ENCODE results near the gene TM4SF20. TPM values are rescaled to one million over a fixed set of nuclear protein-coding genes. Genes with fewer than 3 reads are reported as not detected.

TM4SF20 gene, protein sequence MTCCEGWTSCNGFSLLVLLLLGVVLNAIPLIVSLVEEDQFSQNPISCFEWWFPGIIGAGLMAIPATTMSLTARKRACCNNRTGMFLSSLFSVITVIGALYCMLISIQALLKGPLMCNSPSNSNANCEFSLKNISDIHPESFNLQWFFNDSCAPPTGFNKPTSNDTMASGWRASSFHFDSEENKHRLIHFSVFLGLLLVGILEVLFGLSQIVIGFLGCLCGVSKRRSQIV
- not detected for total RNA-seq

DNA sequence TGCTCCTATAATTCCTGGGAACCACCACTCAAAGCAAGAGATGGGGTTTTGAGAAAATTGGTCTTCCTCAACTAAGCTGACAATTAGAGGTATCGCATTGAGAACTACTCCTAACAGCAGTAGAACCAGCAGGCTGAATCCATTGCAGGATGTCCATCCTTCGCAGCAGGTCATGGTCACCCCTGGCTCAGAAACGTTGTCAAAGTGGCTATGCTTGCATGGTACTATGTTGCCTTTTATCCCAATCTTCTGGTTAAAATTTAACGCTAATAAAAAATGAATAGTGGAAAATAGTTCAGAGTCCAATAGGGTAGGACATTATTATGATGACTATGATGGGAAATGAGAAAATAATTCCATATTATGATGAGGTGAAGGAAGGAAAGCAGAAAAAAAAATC lies at the start of gene TM4SF20:
TSS of gene TM4SF20 (minus strand) at position 212 of the 400 bp plus-strand sequence. CDS start at position 174, 38 bp downstream.
- DNase-seq, result no peak

DNA sequence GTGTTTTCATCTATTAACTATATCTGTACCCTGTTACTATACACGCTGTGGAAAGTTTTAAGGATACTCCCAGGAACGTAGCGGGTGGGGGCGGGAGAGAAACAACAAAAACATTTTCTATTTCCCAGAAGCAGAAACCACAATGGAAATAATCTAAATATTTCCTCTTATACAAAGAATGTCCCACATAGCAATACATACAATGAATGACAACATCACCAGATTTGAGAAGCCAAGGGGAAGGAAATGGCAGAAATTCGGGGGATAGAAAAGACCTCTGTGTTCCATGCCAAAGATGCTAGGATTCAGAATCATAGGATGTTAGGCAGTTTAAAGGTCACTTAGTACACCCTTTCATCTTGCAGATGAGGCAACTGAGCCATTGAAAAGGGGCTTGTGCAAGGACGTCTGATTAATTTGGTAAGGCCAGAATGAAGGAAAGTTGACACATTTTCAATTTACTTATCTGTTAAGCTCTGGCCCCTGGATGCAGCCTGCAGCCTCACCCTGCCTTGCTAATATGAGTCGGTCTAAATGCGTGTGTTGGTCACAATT lies 49.7 kb upstream of the TM4SF20 start:
- no peak for DNase-seq

DNA sequence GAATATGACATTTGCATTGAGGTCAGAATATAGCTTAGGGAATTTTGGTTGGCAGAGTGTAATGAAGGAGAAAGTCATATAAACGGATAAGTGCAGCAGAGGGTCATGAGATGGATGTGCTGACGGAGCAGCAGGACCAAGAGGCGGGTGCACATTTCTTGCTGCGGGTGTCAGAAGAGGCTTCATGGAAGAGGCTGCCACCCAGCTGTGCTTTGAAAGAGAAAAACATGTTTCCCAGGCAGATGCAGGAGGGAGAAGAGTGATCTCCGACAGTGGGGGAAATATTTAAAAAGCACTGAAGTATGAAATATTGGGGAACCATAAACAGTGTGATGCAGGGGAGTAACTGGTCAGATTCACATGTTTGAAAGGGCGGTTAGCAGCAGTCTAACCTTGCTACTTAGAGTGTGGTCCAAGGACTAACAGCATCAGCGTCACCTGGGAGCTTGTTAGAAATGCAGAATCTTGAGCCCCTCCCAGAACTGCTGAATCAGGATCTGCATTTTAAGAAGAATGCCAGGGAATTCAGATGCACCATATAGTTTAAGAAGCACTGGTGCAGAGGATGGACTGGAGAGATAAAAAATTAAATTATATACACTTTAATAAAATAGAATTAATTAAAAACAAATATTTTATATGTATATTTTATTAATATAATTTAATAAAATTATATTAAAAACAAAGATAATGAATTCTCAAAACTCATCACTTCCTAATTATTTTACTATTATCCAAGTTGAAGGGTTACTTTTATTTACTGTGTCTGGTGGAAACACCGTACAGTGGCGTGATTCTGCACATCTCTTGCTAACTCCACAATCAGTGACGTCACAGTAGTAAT lies 44.8 kb upstream of the TM4SF20 start:
- DNase-seq, result no peak

DNA sequence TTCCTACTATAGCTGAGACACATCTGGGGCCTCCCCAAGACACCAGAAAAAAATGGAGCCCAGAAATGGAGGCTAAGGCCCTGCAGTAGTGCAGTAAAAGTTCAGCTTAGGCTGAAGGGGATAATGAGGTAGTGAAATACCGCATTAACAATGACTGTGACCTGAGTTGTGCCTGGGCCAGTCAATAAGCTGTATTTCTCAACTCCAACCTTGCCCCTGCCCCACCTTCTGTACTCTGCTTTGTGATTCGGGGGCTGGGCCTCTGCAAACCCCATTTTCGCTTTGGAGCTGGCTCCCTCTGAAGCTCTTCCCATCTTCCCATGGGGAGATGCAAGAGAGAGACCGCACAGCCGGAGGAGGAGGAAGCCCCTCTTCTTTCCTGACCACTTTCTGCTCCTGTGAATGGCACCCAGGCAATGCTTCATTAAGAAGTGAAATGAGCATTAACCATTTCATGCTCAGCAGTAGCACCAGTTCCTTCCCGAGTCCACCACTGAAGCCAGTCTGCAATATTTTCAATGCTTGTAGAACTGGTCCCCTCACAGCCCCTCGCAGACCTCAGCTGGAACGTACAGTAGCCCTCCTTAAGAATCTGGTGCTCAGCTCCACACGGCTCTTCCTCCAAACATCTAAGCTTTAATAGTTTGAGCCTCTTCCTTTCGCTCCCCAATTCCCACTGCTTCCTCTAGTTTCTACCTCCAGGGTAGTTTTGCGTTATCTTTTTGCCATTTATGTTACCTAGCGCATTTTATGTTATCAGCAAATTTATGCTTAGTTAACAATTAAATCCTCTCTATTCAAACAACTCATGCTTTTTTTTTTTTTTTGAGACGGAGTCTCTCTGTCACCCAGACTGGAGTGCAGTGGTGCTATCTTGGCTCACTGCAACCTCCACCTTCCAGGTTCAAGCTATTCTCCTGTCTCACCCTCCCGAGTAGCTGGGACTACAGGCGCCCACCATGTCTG lies 41.3 kb upstream of the TM4SF20 start:
- DNase-seq, result no peak

DNA sequence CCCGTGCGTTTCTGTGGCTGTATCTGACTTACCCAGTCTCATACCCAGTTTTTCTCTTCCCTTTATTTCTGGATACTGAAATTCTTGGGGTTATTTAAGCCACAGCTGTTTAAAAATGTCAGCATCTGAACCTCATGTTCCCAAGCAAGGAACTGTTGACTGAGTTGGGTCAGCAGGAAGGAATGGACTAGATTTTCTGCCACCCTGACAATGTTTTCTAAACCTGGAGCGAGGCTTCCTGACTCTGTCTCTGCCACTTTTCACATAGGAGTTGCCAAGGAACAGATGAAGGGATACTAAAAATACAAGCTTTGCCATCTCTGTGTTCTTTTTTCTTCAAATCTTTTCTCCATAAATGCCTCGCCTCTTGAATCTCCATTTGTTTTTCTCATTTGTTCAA lies 37.6 kb upstream of the TM4SF20 start:
- no peak for DNase-seq

DNA sequence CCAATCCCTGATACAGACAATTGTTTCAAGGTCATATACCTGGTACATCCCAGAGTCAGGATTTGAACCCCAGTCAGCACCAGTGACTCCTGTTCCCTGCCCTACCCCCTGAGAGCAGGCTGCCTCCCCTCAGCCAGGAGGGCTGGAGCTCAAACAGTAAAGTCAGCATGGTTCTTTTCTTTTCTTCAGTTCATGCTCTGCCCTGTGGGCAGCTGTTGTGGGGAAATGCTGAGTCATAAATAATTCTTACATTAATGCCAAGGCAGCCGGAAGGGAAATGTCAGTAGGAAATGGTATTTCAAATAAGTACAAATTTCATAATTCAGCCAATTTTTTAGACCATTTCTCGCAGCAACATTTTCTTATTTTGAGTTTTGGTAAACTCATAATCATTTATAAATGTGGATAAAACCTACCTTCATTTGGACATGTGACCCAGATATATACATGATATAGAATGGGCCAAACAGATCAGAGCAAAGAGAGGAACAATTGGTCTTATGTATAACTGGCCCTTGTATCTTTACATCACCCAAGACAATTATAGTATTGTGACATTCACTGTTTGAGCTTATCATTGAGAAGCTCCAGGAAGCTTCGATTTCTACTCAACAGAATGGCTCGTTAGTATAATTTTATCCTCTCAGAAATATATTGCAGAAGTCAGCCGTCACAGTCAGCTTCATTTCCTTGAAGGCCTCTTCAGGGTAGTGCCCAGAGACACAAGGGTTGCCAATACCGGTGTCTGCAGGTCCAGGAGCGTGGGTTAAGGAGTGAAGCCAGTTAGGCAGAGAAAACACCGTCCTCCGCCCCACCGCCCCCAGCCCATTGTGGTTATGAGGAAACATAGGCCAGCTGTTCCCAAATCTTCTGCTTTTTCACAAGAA lies 36.7 kb upstream of the TM4SF20 start:
- DNase-seq, result no peak

DNA sequence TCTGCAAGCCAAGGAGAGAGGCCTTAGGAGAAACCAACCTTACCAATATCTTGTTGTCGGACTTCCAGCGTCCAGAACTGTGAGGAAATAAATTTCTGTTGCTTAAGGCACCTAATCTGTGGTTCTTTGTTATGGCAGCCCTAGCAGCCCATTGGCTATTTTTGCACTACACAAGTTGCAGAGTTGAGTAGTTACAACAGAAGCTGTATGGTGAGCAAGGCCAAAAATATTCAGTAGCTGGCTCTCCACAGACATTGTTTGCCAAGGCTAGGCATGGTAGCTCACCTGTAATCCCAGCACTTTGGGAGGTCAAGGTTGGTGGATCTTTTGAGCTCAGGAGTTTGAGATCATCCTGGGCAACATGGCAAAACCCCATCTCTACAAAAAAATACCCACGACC lies 35.7 kb upstream of the TM4SF20 start:
- no peak for DNase-seq

DNA sequence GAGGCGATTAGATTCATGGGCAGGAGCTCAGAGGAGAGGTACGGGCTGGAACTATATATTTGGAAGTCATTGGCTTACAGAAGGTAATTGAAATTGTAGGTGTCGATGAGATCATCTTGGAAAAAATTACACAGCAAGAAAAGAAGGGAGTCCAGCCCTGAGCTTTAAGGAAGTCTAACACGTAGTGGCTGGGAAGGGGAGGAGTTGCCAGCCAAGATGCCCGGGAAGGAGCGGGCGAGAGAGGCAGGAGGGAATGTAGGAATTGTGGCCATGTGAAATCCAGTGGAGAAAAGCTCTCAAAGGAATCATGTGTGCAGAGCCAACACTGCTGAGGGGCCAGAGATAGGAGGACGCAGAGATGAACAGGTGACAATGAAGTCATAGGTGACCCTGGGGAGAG lies 34.3 kb upstream of the TM4SF20 start:
- no peak for DNase-seq

DNA sequence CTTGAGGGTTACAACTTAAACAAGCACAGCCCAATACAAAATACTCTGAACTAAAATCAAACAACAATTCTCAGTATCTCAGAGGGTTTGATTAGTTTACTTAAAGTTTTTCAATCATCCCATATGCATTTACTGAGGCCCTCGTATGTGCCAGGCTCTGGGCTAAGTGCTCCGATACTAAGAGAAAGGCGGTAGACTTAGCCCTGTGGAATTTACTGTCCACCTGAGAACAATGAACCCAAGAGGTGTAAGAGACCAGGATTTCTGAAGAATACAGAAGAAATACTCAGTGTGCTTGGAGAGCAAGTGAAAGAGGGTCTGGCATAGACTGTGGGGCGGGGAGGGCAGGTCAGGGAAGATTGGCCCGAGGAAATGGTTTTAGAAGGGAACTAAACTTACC lies 33.8 kb upstream of the TM4SF20 start:
- DNase-seq, result no peak

DNA sequence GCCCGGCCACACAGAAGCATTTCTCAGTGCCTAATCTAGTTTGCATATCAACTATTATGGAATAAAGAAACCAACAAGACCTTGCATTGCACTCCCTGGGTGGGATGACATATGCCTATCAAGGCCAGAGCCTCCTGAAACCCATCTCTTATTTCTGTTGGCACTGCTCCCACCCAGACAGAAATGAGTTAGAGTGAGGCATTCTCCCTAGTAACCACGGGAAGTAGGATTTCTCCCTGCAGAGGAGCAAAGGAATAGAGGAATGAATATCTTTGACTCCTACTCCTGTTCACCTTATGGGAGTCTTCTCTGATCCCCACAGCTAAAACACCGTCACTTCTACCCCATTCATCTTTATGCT lies 32.9 kb upstream of the TM4SF20 start:
- DNase-seq, result no peak

DNA sequence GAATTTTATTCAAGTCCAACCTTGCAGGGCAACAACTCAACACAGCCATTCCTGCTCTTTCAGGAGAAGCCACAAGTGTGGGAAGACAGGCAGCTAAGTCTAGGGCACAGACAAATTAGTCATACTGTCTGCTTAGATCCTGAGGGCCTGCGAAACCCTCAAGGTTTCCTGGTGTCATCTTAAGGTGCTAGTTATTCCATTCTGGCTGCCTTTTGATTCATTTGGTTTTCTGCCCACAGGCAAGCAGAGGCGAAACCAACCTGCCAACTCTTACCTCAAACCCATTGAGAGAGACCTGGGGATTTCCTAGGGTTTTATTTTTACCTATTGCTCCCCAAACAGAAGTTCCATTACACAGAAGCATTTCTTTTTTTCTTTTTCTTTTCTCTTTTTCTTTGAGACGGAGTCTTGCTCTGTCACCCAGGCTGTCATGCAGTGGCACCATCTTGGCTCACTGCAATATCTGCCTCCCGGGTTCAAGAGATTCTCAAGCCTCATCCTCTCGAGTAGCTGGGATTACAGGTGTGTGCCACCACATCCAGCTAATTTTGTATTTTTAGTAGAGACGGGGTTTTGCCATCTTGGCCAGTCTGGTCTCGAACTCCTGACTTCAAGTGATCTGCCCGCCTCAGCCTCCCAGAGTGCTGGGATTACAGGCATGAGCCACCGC lies 32.3 kb upstream of the TM4SF20 start:
- no peak for DNase-seq

DNA sequence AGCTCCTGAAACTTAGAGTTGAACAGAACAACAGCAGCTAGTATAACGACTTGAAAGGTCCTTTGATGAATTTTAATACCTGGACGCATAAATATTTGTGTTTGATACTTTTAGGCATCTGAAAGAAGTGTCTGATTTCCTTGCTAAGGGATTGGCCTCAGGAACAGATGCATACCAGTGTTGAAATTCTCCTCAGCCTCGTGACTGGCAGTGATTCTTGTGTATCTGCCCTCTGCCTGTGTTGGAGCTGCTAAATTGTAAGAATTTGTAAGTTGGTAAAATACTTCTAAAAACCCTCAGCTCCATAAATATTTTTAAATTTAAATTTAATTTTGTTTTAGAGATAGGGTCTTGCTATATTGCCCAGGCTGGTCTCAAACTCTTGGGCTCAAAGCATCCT lies 31.1 kb upstream of the TM4SF20 start:
- DNase-seq, result no peak

DNA sequence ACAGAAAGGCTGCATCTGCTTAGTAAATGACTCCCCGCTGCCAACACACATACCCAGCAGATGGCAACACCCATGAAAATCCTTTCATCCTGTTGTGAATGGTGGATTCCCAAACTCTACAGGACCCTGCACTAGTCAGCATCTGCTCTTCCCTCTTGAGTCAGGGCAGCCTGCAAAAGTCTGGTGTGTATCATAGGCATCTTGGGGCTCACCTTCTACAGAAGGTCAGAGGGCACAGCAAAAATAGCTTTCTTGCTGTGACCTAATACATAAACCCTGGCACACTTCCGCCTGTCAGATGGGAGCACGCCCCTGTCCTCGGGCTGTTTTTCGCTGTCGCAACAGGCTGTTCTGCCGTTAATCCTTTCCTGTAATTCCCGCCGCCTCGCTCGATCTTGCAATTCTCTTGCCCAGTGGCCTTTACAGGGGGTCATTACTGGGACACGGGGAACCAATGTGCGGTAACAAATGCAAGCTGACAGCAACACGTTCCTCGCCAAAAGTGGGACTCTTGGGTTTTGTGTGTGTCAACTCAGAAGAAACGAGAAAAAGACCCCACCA lies 28.6 kb upstream of the TM4SF20 start:
- DNase-seq, result no peak

DNA sequence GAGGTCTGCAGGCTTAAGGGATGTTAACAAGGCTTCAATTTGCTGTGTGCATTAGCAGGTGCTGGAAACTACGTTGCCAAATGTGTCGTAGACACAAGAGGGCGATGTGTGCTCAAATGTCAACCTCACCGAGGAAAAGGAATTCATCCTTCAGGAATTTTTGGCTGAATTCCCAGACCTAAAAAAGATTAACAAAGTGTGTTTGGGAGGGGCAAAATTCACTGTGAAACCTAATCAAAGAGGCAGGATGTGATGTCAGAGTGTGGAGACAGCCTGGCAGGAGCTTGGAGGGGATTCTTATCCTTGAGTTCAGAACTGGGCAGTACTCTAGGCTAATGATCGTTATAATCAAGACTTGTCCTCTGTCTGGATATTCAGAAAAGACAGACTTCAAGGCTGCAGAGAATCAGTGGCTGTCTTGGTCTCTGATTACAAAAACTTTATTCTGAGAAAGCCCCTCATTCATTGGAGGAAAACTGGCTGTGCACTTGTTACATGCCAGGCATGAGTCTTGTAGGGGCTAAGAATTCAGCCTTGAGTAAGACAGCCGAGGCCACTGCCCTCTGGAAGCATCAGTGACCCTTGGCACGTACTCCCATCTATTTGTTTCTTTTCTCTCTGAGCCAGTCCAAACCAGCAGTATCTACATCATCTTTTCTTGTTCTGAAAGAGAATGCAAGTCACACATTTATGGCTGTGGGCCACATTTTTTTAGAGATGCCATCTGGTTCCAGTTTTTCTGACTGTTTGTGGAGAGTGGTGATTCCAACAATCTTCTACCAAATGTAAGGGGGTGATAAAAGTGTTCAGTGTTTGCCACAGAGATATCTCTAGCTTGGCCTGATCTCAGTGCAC lies 27.3 kb upstream of the TM4SF20 start:
- DNase-seq, result no peak

DNA sequence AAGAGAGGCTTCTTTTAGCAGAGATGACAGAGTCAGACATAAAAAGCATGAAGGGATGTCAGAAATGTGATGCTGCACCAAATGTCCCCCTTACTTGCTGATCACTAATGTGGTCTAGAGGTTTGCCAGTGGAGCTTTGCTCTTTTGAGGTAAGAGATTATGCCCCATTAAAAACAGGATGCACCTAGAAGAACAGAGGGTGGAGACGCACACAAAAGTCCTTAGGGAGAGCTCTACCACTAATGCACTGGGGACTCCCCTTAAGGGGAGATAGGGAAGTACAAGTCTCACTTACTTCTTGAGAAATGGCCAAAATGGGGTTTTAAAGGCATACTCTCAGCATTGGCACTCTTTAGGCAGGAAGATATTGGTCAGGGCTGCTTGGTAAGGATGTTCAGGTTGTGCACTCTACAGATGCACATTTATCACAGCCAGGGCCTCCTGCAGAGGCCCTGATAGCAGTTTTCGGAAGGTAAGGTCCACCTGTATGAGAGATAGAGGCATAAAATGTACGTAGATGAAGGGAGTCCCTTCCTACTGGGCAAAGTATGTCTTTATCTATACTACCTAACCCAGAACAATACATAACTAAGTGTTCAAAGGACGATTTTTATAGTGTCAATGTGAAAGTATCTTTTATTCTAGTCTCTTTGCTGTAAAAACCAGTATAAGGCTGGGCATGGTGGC lies 25.6 kb upstream of the TM4SF20 start:
- DNase-seq, result no peak

DNA sequence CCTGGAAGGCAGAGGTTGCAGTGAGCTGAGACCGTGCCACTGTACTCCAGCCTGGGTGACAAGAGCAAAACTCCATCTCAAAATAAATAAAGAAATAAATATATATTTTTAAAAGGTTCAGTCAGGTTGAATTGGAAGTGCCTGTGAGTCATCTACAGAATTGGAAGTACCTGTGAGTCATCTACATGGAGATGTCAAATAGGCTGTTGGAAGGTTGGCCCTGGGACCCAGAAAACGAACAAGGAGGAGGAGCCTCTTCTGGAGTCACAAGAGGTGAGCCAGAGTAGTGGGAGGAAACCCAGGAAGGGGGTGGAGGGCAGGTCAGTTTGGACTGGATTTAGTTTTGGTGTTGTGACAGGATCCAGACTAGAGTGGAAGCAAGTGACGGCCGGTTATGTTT lies 23.9 kb upstream of the TM4SF20 start:
- DNase-seq, result no peak

DNA sequence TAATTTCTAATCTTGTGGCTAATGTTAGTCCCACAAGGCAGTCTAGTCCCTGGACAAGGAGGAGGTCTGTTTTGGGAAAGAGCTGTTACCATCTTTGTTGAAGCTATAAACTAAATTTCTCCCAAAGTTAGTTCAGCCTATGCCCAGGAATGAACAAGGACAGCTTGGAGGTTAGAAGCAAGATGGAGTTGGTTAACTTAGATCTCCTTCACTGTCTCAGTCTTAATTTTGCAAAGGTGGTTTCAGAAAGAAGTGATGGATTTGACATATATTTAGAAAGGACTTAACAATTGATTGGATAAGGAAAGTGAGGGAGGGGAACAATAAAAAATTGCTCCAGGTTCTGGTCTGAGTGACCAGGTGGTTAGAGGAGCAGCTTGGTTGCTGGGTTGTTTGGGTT lies 23.2 kb upstream of the TM4SF20 start:
- no peak for DNase-seq

DNA sequence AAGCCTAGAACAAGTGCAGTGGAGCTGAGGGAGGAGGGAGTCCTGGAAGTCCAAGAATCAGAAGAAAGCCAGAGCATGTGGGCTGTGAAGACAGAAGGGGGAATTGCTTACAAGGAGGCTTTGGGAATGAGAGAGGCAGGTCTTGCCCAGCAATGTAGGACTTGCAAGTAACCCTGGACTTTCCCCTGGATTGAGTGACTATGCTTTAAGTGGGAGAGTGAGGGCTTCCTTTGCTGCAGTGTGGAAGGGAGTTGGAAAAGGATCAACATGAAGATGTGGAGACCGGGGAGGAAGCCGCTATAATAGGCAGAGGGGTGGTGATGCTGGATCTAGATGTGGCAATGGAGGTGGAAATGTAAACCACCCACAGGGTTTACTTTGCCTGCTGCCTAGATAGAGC lies 22.4 kb upstream of the TM4SF20 start:
- DNase-seq, result no peak

All from effector CD4-positive, alpha-beta T cell (primary cell).